ENCODE measurements around the gene SPINK7.
"Not testable (repeated sequence)": the region's sequence is repeated elsewhere in the genome, so short reads cannot be mapped to it uniquely, and the experiment has no call there.

SPINK7 gene

DNA sequence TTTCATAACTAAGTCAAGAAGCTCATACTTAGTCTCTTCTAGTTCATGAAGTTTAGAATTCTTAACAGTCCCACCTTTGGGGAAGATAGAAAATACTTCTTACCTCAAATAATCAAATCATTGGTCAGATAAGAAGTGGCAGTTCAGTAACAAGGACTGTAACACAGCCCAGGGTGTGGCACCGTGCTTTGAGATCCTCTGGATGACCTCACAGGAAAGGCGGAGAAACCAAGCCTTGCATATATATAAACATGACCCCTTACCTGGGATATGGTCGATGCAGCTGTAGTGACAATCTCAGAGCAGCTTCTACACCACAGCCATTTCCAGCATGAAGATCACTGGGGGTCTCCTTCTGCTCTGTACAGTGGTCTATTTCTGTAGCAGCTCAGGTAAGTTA is at the start of gene SPINK7:
SPINK7 (plus strand) TSS at position 271 of the 400 bp plus-strand sequence; CDS start at position 332, 61 bp downstream.
- TF ChIP-seq, protein P1, sequence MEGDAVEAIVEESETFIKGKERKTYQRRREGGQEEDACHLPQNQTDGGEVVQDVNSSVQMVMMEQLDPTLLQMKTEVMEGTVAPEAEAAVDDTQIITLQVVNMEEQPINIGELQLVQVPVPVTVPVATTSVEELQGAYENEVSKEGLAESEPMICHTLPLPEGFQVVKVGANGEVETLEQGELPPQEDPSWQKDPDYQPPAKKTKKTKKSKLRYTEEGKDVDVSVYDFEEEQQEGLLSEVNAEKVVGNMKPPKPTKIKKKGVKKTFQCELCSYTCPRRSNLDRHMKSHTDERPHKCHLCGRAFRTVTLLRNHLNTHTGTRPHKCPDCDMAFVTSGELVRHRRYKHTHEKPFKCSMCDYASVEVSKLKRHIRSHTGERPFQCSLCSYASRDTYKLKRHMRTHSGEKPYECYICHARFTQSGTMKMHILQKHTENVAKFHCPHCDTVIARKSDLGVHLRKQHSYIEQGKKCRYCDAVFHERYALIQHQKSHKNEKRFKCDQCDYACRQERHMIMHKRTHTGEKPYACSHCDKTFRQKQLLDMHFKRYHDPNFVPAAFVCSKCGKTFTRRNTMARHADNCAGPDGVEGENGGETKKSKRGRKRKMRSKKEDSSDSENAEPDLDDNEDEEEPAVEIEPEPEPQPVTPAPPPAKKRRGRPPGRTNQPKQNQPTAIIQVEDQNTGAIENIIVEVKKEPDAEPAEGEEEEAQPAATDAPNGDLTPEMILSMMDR (IDR thresholded peaks at IDR 0.05): no peak
- DNase-seq (ENCODE audit: low spot score): no peak
- H3K27ac ChIP-seq: no peak within 1 kb of the TSS
- H3K4me3 ChIP-seq: no peak within 1 kb of the TSS

DNA sequence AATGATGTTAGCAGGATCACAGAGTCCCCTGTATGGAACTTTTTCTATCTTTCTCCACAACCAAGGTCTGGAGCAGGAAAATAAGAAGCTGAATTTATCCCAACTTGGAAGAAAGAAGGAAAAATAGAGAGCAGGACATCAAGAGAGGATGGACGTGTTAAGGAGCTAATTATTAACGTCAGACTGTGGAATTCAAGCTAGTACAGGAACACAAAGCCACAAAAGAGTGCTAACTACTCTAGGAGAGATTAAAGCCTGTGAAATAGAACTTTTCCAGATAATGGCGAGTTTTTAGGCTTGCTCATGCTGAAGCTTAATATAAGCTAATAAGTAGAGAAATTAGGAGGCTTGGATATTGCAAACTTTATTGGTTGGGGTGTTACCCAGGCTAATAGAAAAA is 44.3 kb upstream of the SPINK7 start:
- H3K4me3 ChIP-seq: no peak overlapping the region
- no peak for DNase-seq (ENCODE audit: low spot score)
- TF ChIP-seq, protein P1 (IDR thresholded peaks at IDR 0.05): no peak
- H3K27ac ChIP-seq: no peak overlapping the region

DNA sequence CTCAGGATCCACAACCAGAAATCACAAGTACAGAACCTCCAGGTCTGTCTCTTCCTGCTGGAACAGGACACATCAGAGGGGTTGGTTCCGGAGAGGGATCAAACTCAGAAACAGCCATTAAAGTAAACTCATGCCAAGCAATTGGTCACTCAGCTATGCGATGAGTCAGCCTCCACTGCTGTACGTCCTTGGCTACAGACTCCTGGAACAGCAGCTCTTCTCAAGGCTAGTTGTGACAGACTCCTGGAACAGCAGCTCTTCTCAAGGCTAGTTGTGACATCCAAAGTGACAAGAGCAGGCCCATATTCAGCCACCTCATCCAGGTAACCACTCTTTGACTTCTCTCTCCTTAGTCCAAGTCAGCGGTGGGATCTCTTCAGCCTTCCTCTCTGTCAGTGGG is 43.7 kb upstream of the SPINK7 start, which contains the start of gene SPINK13:
SPINK13 (plus strand) TSS at position 229 of the 400 bp plus-strand sequence. CDS start 1,279 bp downstream, outside the sequence.
- no peak for DNase-seq (ENCODE audit: low spot score)

DNA sequence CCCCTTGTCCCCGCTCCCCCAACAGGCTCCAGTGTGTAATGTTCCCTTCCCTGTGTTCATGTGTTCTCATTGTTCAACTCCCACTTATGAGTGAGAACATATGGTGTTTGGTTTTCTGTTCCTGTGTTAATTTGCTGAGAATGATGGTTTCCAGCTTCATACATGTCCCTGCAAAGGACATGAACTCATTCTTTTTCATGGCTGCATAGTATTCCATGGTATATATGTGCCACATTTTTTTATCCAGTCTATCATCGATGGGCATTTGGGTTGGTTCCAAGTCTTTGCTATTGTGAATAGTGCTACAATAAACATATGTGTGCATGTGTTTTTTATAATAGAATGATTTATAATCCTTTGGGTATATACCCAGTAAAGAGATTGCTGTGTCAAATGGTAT is 37.1 kb upstream of the SPINK7 start:
- not testable (repeated sequence) for H3K27ac ChIP-seq; H3K4me3 ChIP-seq; DNase-seq (ENCODE audit: low spot score)

More for the DNA sequence above, 43.7 kb upstream of the SPINK7 start, which contains the start of gene SPINK13:
- H3K27ac ChIP-seq: peak within 1 kb of the TSS in 1 of 2 donors; percentile 5
- TF ChIP-seq, protein P1 (IDR thresholded peaks at IDR 0.05): no peak
- H3K4me3 ChIP-seq: no peak within 1 kb of the TSS

DNA sequence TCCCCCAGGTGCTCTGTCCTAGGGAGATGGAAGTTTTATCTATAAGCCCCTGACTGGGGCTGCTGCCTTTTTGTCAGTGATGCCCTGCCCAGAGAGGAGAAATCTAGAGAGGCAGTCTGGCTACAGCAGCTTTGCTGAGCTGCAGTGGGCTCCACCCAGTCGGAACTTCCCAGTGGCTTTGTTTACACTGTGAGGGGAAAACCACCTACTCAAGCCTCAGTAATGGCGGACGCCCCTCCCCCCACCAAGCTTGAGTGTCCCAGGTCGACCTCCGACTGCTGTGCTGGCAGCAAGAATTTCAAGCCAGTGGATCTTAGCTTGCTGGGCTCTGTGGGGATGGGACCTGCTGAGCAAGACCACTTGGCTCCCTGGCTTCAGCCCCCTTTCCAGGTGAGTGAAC is 31.3 kb upstream of the SPINK7 start:
- H3K27ac ChIP-seq; DNase-seq (ENCODE audit: low spot score): not testable (repeated sequence)

DNA sequence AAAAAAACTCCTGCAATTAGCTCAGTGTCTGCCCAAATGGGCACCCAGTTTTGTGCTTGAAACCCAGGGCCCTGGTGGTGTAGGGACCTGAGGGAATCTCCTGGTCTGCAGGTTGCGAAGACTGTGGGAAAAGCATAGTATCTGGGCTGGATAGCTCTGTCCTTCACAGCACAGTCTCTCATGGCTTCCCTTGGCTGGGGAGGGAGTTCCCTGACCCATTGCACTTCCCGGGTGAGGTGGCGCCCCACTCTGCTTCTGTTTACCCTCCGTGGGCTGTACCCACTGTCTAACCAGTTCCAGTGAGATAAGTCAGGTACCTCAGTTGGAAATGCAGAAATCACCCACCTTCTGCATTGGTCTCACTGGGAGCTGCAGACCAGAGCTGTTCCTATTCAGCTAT is 30.9 kb upstream of the SPINK7 start:
- H3K27ac ChIP-seq; DNase-seq (ENCODE audit: low spot score); H3K4me3 ChIP-seq: not testable (repeated sequence)

More for the DNA sequence above, 31.3 kb upstream of the SPINK7 start:
- H3K4me3 ChIP-seq: not testable (repeated sequence)

DNA sequence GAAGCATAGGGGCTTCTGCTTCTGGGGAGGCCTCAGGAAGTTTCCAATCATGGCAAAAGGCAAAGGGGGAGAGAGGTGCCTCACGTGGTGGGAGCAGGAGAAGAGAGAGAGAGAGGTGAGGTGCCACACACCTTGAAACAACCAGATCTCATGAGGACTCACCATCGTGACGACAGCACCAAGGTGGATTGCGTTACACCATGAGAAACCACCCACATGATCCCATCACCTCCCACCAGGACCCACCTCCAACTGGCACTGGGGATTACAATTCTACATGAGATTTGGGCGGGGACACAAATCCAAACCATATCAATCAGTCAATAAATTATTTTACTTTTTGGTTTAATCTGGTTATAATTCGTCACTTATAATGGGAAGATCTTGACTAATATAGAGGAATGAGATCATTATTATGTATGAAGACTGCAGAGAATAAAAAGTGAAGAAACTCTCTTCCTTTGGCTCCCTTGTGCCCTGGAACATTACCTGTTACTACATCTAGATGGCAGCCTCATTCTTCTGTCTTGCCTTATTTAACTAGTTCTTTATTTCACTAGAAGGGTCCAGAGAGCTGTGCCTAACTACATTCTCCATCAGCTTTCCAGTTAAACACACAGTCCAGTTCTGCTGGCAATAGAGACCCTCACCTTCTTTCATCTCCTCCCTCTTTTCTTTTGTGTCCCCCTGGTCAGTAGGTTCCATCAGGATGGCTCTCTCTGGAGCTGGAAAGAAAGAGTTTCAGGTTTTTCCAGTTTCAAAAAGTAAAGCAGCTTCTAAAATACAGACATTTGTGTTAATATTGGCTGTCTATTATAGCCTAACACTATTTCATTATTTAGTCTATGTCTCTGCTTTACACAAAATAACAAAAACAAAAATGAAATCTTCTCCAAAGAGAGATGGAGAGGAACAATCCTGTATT is 21.7 kb upstream of the SPINK7 start:
- Histone ChIP-seq H3K27ac (no peak overlapping the region), H3K4me3 (no peak overlapping the region)
- TF ChIP-seq, protein P1 (IDR thresholded peaks at IDR 0.05): no peak
- DNase-seq (ENCODE audit: low spot score): no peak

DNA sequence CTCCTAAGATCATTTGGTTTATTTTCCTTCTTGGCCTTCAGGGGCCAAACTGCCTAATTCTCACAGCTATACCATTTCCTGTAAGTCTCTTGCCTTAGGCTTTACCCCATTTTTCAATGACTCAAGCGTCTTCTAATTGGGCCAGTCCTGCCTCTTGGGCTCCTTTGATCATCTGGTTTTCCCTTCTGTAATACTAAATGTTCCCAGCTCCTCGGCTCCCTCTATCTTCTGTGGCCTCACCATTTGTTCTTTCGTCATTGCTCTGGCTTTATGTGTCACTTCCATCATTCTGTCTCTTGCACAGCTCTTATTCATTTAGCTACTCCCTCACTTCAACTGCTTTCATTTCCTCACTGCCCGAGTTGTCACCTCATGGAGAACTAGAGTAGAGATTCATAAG is 14.5 kb upstream of the SPINK7 start:
- H3K27ac ChIP-seq: no peak overlapping the region
- no peak for DNase-seq (ENCODE audit: low spot score)
- no peak overlapping the region for H3K4me3 ChIP-seq
- TF ChIP-seq, protein P1 (IDR thresholded peaks at IDR 0.05): no peak

Measured in coronary artery (tissue), 2 donors.